Measurements from ENCODE around the gene KATNB1.
"Not testable (repeated sequence)": the region's sequence is repeated elsewhere in the genome, so short reads cannot be mapped to it uniquely, and the experiment has no call there.

Gene KATNB1

DNA sequence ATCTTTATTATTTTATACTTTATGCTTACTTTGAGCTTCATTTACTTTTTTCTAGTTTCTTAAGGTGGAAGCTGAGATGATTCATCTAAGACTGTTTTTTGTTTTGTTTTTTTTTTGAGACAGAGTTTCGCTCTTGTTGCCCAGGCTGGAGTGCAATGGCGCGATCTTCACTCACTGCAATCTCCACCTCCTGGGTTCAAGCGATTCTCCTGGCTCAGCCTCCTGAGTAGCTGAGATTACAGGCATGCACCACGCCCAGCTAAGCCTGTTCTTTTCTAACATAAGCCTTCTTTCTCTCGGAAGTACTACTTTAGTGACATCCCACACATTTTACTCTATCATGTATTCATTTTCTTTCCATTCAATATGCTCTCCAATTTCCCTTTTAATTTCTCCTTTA lies 23.0 kb upstream of the KATNB1 start:
- H2AK5ac ChIP-seq (ENCODE audit: low read length); H4K91ac ChIP-seq (ENCODE audit: low read depth, low read length); H3K4ac ChIP-seq (ENCODE audit: low read depth, low read length); H3K4me1 ChIP-seq (ENCODE audit: control insufficient read depth in 1 of 2, insufficient read depth in 2 of 2, low read length in 2 of 2); H3K14ac ChIP-seq (ENCODE audit: low read length); H3K23ac ChIP-seq (ENCODE audit: low read length); H3K9me3 ChIP-seq (ENCODE audit: insufficient read depth, low read depth, low read length); H4K12ac ChIP-seq (ENCODE audit: low read depth, low read length); H2BK5ac ChIP-seq (ENCODE audit: low read depth, low read length, poor library complexity); H2BK12ac ChIP-seq (ENCODE audit: low read length); H3K79me2 ChIP-seq (ENCODE audit: control insufficient read depth, insufficient read depth, low read length, poor library complexity); H3K4me2 ChIP-seq (ENCODE audit: low read length); H3K18ac ChIP-seq (ENCODE audit: low read length); H4K8ac ChIP-seq (ENCODE audit: low read depth, low read length); H3K27me3 ChIP-seq (ENCODE audit: insufficient read depth, low read length); H2AFZ ChIP-seq (ENCODE audit: insufficient read depth, low read length, poor library complexity); H3K27ac ChIP-seq (ENCODE audit: low read depth, low read length); H3K4me3 ChIP-seq (ENCODE audit: low read depth, low read length); H3K79me1 ChIP-seq (ENCODE audit: low read length); DNase-seq; H3K9ac ChIP-seq (ENCODE audit: low read length); H3K36me3 ChIP-seq (ENCODE audit: control insufficient read depth in 1 of 2, insufficient read depth in 2 of 2, low read length in 2 of 2); H2BK120ac ChIP-seq (ENCODE audit: insufficient read depth, low read length, poor library complexity): not testable (repeated sequence)
- no CpG with 5 or more reads among the region's 6 CpGs for WGBS (ENCODE audit: extremely low coverage, insufficient coverage, insufficient read length)

GRCh38 chr16:57713596-57713995 lies 22.0 kb upstream of the KATNB1 start:
- Histone ChIP-seq H2BK12ac (ENCODE audit: low read length) (no peak overlapping the region), H2BK5ac (ENCODE audit: low read depth, low read length, poor library complexity) (no peak overlapping the region), H3K9ac (ENCODE audit: low read length) (no peak overlapping the region), H2AK5ac (ENCODE audit: low read length) (no peak overlapping the region), H3K27ac (ENCODE audit: low read depth, low read length) (no peak overlapping the region), H4K8ac (ENCODE audit: low read depth, low read length) (no peak overlapping the region), H3K4ac (ENCODE audit: low read depth, low read length) (no peak overlapping the region), H3K79me1 (ENCODE audit: low read length) (no peaks in the 10 kb centered on the region), H3K27me3 (ENCODE audit: insufficient read depth, low read length) (no peaks in the 10 kb centered on the region), H4K12ac (ENCODE audit: low read depth, low read length) (no peak overlapping the region), H3K18ac (ENCODE audit: low read length) (no peak overlapping the region), H3K14ac (ENCODE audit: low read length) (no peak overlapping the region), H3K23ac (ENCODE audit: low read length) (no peak overlapping the region), H2AFZ (ENCODE audit: insufficient read depth, low read length, poor library complexity) (no peak overlapping the region), H3K36me3 (ENCODE audit: control insufficient read depth in 1 of 2, insufficient read depth in 2 of 2, low read length in 2 of 2) (no peaks in the 10 kb centered on the region), H3K4me3 (ENCODE audit: low read depth, low read length) (no peak overlapping the region), H3K9me3 (ENCODE audit: insufficient read depth, low read depth, low read length) (no peaks in the 10 kb centered on the region), H3K4me1 (ENCODE audit: control insufficient read depth in 1 of 2, insufficient read depth in 2 of 2, low read length in 2 of 2) (no peaks in the 10 kb centered on the region), H4K91ac (ENCODE audit: low read depth, low read length) (no peak overlapping the region), H2BK120ac (ENCODE audit: insufficient read depth, low read length, poor library complexity) (no peak overlapping the region), H3K79me2 (ENCODE audit: control insufficient read depth, insufficient read depth, low read length, poor library complexity) (no peaks in the 10 kb centered on the region), H3K4me2 (ENCODE audit: low read length) (no peak overlapping the region)
- WGBS (ENCODE audit: extremely low coverage, insufficient coverage, insufficient read length): no CpG with 5 or more reads among the region's 8 CpGs
- DNase-seq: no peak

GRCh38 chr16:57714047-57714446 lies 21.5 kb upstream of the KATNB1 start:
- no peak overlapping the region for H3K4me3 ChIP-seq (ENCODE audit: low read depth, low read length)
- H3K79me1 ChIP-seq (ENCODE audit: low read length): no peaks in the 10 kb centered on the region
- no peak overlapping the region for H2BK12ac ChIP-seq (ENCODE audit: low read length)
- H3K9me3 ChIP-seq (ENCODE audit: insufficient read depth, low read depth, low read length): no peaks in the 10 kb centered on the region
- no peak overlapping the region for H3K18ac ChIP-seq (ENCODE audit: low read length)
- H4K12ac ChIP-seq (ENCODE audit: low read depth, low read length): no peak overlapping the region
- H3K4ac ChIP-seq (ENCODE audit: low read depth, low read length): no peak overlapping the region
- WGBS (ENCODE audit: extremely low coverage, insufficient coverage, insufficient read length): no CpG with 5 or more reads among the region's 6 CpGs
- no peak overlapping the region for H3K9ac ChIP-seq (ENCODE audit: low read length)
- H3K4me1 ChIP-seq (ENCODE audit: control insufficient read depth in 1 of 2, insufficient read depth in 2 of 2, low read length in 2 of 2): no peaks in the 10 kb centered on the region
- no peak overlapping the region for H2AK5ac ChIP-seq (ENCODE audit: low read length)
- no peak overlapping the region for H3K27ac ChIP-seq (ENCODE audit: low read depth, low read length)
- DNase-seq: no peak
- H3K14ac ChIP-seq (ENCODE audit: low read length): no peak overlapping the region
- H3K4me2 ChIP-seq (ENCODE audit: low read length): no peak overlapping the region
- no peak overlapping the region for H3K23ac ChIP-seq (ENCODE audit: low read length)
- no peak overlapping the region for H2AFZ ChIP-seq (ENCODE audit: insufficient read depth, low read length, poor library complexity)
- no peak overlapping the region for H2BK5ac ChIP-seq (ENCODE audit: low read depth, low read length, poor library complexity)
- H4K91ac ChIP-seq (ENCODE audit: low read depth, low read length): no peak overlapping the region
- no peaks in the 10 kb centered on the region for H3K27me3 ChIP-seq (ENCODE audit: insufficient read depth, low read length)
- no peaks in the 10 kb centered on the region for H3K79me2 ChIP-seq (ENCODE audit: control insufficient read depth, insufficient read depth, low read length, poor library complexity)
- H2BK120ac ChIP-seq (ENCODE audit: insufficient read depth, low read length, poor library complexity): no peak overlapping the region
- H4K8ac ChIP-seq (ENCODE audit: low read depth, low read length): no peak overlapping the region
- H3K36me3 ChIP-seq (ENCODE audit: control insufficient read depth in 1 of 2, insufficient read depth in 2 of 2, low read length in 2 of 2): no peaks in the 10 kb centered on the region

- Histone ChIP-seq H3K23ac (ENCODE audit: low read length) (no peak overlapping the region), H3K27me3 (ENCODE audit: insufficient read depth, low read length) (no peaks in the 10 kb centered on the region), H2BK120ac (ENCODE audit: insufficient read depth, low read length, poor library complexity) (no peak overlapping the region), H3K4me1 (ENCODE audit: control insufficient read depth in 1 of 2, insufficient read depth in 2 of 2, low read length in 2 of 2) (no peaks in the 10 kb centered on the region), H2AK5ac (ENCODE audit: low read length) (no peak overlapping the region), H3K18ac (ENCODE audit: low read length) (no peak overlapping the region), H3K79me2 (ENCODE audit: control insufficient read depth, insufficient read depth, low read length, poor library complexity) (no peaks in the 10 kb centered on the region), H2AFZ (ENCODE audit: insufficient read depth, low read length, poor library complexity) (no peak overlapping the region), H3K4me3 (ENCODE audit: low read depth, low read length) (no peak overlapping the region), H3K27ac (ENCODE audit: low read depth, low read length) (no peak overlapping the region), H4K8ac (ENCODE audit: low read depth, low read length) (no peak overlapping the region), H2BK5ac (ENCODE audit: low read depth, low read length, poor library complexity) (no peak overlapping the region), H3K9ac (ENCODE audit: low read length) (no peak overlapping the region), H3K9me3 (ENCODE audit: insufficient read depth, low read depth, low read length) (no peaks in the 10 kb centered on the region), H3K79me1 (ENCODE audit: low read length) (no peaks in the 10 kb centered on the region), H2BK12ac (ENCODE audit: low read length) (no peak overlapping the region), H3K14ac (ENCODE audit: low read length) (no peak overlapping the region), H3K4me2 (ENCODE audit: low read length) (no peak overlapping the region), H4K12ac (ENCODE audit: low read depth, low read length) (no peak overlapping the region), H3K36me3 (ENCODE audit: control insufficient read depth in 1 of 2, insufficient read depth in 2 of 2, low read length in 2 of 2) (no peaks in the 10 kb centered on the region), H4K91ac (ENCODE audit: low read depth, low read length) (no peak overlapping the region), H3K4ac (ENCODE audit: low read depth, low read length) (no peak overlapping the region)
- no CpG with 5 or more reads among the region's 3 CpGs for WGBS (ENCODE audit: extremely low coverage, insufficient coverage, insufficient read length)
- DNase-seq: peak; percentile 62 to 81
Measured at GRCh38 chr16:57720142-57720575, 15.4 kb upstream of the KATNB1 start.
